HCT116 (cell line): ENCODE data around the gene TAS2R14. TPM values are rescaled to one million over a fixed set of nuclear protein-coding genes. Genes with fewer than 3 reads are reported as not detected.

ENCODE experiments used
- ATAC-seq: fragments of 200-7000 bp; cut with Tn5 transposase; 2 replicates; pipeline ENCODE4 v1.9.1; 2020; ENCODE audit warnings: mild to moderate bottlenecking, moderate library complexity
- BruUV-seq: library from RNA; stranded (reverse); fragments of 400-500 nt; replicated peaks from 2 replicates; lab custom pipeline; 2021; lab: Mats Ljungman, UMichigan
- CTCF ChIA-PET: fragments of 300-600 bp; sonication (Branson Sonifier 250); formaldehyde crosslinking; loops from one replicate; lab custom pipeline; 2021; ENCODE audit warnings: antibody characterized with exemption; lab: Charles Lee
- POLR2A ChIA-PET: fragments of 300-600, 350-600 bp; sonication (Branson Sonifier 250); formaldehyde crosslinking; loops from one replicate; lab custom pipeline; 2021; ENCODE audit warnings: antibody characterized with exemption; lab: Charles Lee
- RAD21 ChIA-PET, 2 experiments: fragments of 300-600 bp; sonication (Branson Sonifier 250); formaldehyde crosslinking; loops; one replicate each; lab custom pipeline; 2023; ENCODE audit warnings: low total read pairs in 2 of 2; ENCODE audit not compliant: uncharacterized antibody in 2 of 2, unreplicated experiment in 2 of 2, low non-redundant PET in 1 of 2; lab: Charles Lee
- DNase-seq: peaks from one replicate; pipeline ENCODE4 v3.0.0-alpha.2; 2010; ENCODE audit warnings: low read depth, low spot score
- H2AFZ ChIP-seq: fragments of 200-600 bp; shearing (Covaris generic), sonication (generic); 2 replicates; pipeline ENCODE4 v1.6.1; 2017; ENCODE audit warnings: low read depth, mixed run types, mixed read lengths, antibody characterized with exemption, low read length; ENCODE audit not compliant: poor library complexity, severe bottlenecking
- H3K27ac ChIP-seq: 2 replicates; pipeline ENCODE4 v1.5.1; 2012; ENCODE audit warnings: low read depth, low read length
- H3K27me3 ChIP-seq: fragments of 200-600 bp; sonication (generic); 2 replicates; pipeline ENCODE4 v1.6.1; 2016; ENCODE audit warnings: mixed run types, low read length, mixed read lengths; ENCODE audit not compliant: insufficient read depth
- H3K36me3 ChIP-seq, 2 experiments: fragments of 200-500 bp in 1 of 2; fragments of 200-600 bp in 1 of 2; sonication (Bioruptor generic) in 1 of 2; sonication (generic) in 1 of 2; 2 replicates each; pipeline versions ENCODE4 v1.5.1 to v1.6.1; 2014 to 2016; ENCODE audit warnings: low read length in 2 of 2, inconsistent platforms in 1 of 2, mixed read lengths in 1 of 2, mixed run types in 1 of 2; ENCODE audit not compliant: insufficient read depth in 2 of 2, control insufficient read depth in 1 of 2
- H3K4me1 ChIP-seq, 2 experiments: fragments of 200-600 bp in 1 of 2; sonication (generic) in 1 of 2; 2 replicates each; pipeline versions ENCODE4 v1.5.1 to v1.6.1; 2012 to 2017; ENCODE audit warnings: low read length in 2 of 2, inconsistent platforms in 1 of 2, mild to moderate bottlenecking in 1 of 2, mixed read lengths in 1 of 2, mixed run types in 1 of 2, moderate library complexity in 1 of 2; ENCODE audit not compliant: insufficient read depth in 2 of 2, control insufficient read depth in 1 of 2
- H3K4me2 ChIP-seq: fragments of 200-600 bp; sonication (generic); 2 replicates; pipeline ENCODE4 v1.6.1; 2017; ENCODE audit warnings: mixed run types, low read length, mixed read lengths
- H3K4me3 ChIP-seq, 2 experiments: fragments of 200-600 bp in 1 of 2; sonication (generic) in 1 of 2; replicated peaks in 1 of 2; 2 replicates each; pipeline ENCODE4 v1.5.1; 2011 to 2016; ENCODE audit warnings: low read length in 2 of 2, control low read depth in 1 of 2, low read depth in 1 of 2, mild to moderate bottlenecking in 1 of 2, mixed read lengths in 1 of 2, mixed run types in 1 of 2
- H3K79me2 ChIP-seq: fragments of 200-600 bp; sonication (generic); 2 replicates; pipeline ENCODE4 v1.6.1; 2017; ENCODE audit warnings: mild to moderate bottlenecking, mixed run types, low read length, moderate library complexity, mixed read lengths; ENCODE audit not compliant: insufficient read depth
- H3K9ac ChIP-seq: fragments of 200-600 bp; sonication (generic); 2 replicates; pipeline ENCODE4 v1.6.1; 2016; ENCODE audit warnings: low read length, mixed read lengths
- H3K9me2 ChIP-seq: fragments of 200-600 bp; sonication (generic), shearing (Covaris generic); 2 replicates; pipeline ENCODE4 v1.6.1; 2017; ENCODE audit warnings: mixed run types, mild to moderate bottlenecking, moderate library complexity; ENCODE audit not compliant: insufficient read depth
- H3K9me3 ChIP-seq, 2 experiments: fragments of 200-500 bp in 1 of 2; fragments of 200-600 bp in 1 of 2; sonication (Bioruptor generic) in 1 of 2; sonication (generic) in 1 of 2; 2 replicates each; pipeline ENCODE4 v1.6.1; 2014 to 2017; ENCODE audit warnings: low read length in 2 of 2, mixed read lengths in 2 of 2, inconsistent platforms in 1 of 2, low read depth in 1 of 2, mild to moderate bottlenecking in 1 of 2, mixed run types in 1 of 2, moderate library complexity in 1 of 2; ENCODE audit not compliant: control insufficient read depth in 1 of 2, insufficient read depth in 1 of 2
- H4K20me1 ChIP-seq: fragments of 200-600 bp; sonication (generic), shearing (Covaris generic); 2 replicates; pipeline ENCODE4 v1.6.1; 2017; ENCODE audit warnings: mixed run types, mild to moderate bottlenecking, moderate library complexity; ENCODE audit not compliant: insufficient read depth
- CEBPB ChIP-seq: IDR thresholded peaks from 2 replicates; pipeline ENCODE4 v1.6.1; 2012; ENCODE audit warnings: low read depth
- EGR1 ChIP-seq: IDR thresholded peaks from 2 replicates; pipeline ENCODE4 v1.6.1; 2012; ENCODE audit warnings: low read depth
- ELF1 ChIP-seq: IDR thresholded peaks from 2 replicates; pipeline ENCODE4 v1.6.1; 2012; ENCODE audit warnings: low read depth, borderline replicate concordance
- EZH2 ChIP-seq: fragments of 200-600 bp; sonication (generic); IDR thresholded peaks from 2 replicates; pipeline ENCODE4 v1.6.1; 2017; ENCODE audit warnings: antibody characterized with exemption, mixed run types
- EZH2phosphoT487 ChIP-seq: fragments of 200-600 bp; IDR thresholded peaks from 2 replicates; pipeline ENCODE4 v1.6.1; 2018; ENCODE audit warnings: antibody characterized with exemption, borderline replicate concordance
- FOSL1 ChIP-seq: IDR thresholded peaks from 2 replicates; pipeline ENCODE4 v1.6.1; 2012; ENCODE audit warnings: low read depth
- RAD21 ChIP-seq: IDR thresholded peaks from 2 replicates; pipeline ENCODE4 v1.6.1; 2012; ENCODE audit warnings: low read depth, mild to moderate bottlenecking
- SRF ChIP-seq: IDR thresholded peaks from 2 replicates; pipeline ENCODE4 v1.6.1; 2012; ENCODE audit warnings: low read depth
- TCF7L2 ChIP-seq: IDR thresholded peaks from 2 replicates; pipeline ENCODE4 v1.7.0; 2011; ENCODE audit warnings: borderline replicate concordance, inconsistent platforms; ENCODE audit not compliant: insufficient read depth, insufficient read length; ENCODE audit errors: extremely low read depth
- ZNF274 ChIP-seq: fragments of 200-500 bp; sonication (Bioruptor generic); IDR thresholded peaks from 2 replicates; pipeline ENCODE4 v1.6.1; 2014; ENCODE audit warnings: mild to moderate bottlenecking, low read depth, low read length, inconsistent platforms
- intact Hi-C: fragments of 100-400 bp; cut with micrococcal nuclease; formaldehyde crosslinking; loops from 2 replicates; pipeline ENCODE4 v1.10.0; 2022
- total RNA-seq: library from RNA; stranded (reverse); gene quantifications from one replicate; pipeline ENCODE4 v1.2.1, GENCODE V29; 2021; ENCODE audit not compliant: unreplicated experiment
- TF ChIP-seq, protein P1 (sequence below), 3 experiments: fragments of 200-600 bp in 1 of 3; sonication (generic) in 1 of 3; IDR thresholded peaks in 2 of 3; conservative IDR thresholded peaks in 1 of 3; 2 replicates each; pipeline ENCODE4 v1.5.1; 2012 to 2017; ENCODE audit warnings: low read depth in 2 of 3, low read length in 2 of 3, antibody characterized with exemption in 1 of 3, borderline replicate concordance in 1 of 3, control low read depth in 1 of 3, mild to moderate bottlenecking in 1 of 3, mixed read lengths in 1 of 3, mixed run types in 1 of 3, moderate library complexity in 1 of 3; ENCODE audit not compliant: insufficient read depth in 1 of 3
- TF ChIP-seq, protein P2 (sequence below): IDR thresholded peaks from 2 replicates; pipeline ENCODE4 v1.6.1; 2012; ENCODE audit warnings: low read depth

Gene TAS2R14
- total RNA-seq, 1 experiment from 2014 or later = 1.9 TPM

DNA sequence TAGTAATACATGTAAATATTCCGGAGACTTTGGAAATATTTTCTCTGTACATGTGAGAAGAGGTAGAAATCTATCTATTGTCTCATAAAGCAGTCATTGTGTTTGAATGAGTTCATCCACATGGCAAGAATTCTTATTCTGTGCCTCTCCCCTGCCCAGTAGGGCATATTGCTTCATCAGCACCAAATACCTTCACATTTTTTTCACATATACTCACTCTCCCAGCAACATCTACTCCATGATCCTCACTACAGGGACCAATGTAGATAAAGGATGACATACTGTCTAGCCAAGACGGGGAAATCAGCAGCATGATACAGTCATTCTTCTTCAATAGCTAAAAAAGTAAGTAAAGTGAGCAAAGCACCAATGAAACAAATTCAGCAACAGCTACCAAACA is 1.3 kb upstream of the TAS2R14 start:
- no peaks in the 10 kb centered on the region for H3K9me2 ChIP-seq
- H4K20me1 ChIP-seq = no peaks in the 10 kb centered on the region
- no peaks in the 10 kb centered on the region for H3K79me2 ChIP-seq
- no peak overlapping the region for H2AFZ ChIP-seq
- H3K27me3 ChIP-seq = no peaks in the 10 kb centered on the region
- no TSS peak for BruUV-seq
- RAD21 ChIA-PET = no interaction called here
- H3K4me1 ChIP-seq = peaks cover 19 to 42% of the 10 kb centered on the region in 2 experiments
- no peak overlapping the region for H3K4me3 ChIP-seq
- H3K27ac ChIP-seq = no peak overlapping the region
- ATAC-seq = no peak
- CTCF ChIA-PET = no interaction called here
- POLR2A ChIA-PET = no interaction called here
- H3K4me2 ChIP-seq = no peak overlapping the region
- no peaks in the 10 kb centered on the region for H3K9me3 ChIP-seq
- TF ChIP-seq RAD21 = no peak
- no peak for TF ChIP-seq CEBPB
- TF ChIP-seq EGR1 = no peak
- no peak for TF ChIP-seq TCF7L2
- TF ChIP-seq, protein P1, sequence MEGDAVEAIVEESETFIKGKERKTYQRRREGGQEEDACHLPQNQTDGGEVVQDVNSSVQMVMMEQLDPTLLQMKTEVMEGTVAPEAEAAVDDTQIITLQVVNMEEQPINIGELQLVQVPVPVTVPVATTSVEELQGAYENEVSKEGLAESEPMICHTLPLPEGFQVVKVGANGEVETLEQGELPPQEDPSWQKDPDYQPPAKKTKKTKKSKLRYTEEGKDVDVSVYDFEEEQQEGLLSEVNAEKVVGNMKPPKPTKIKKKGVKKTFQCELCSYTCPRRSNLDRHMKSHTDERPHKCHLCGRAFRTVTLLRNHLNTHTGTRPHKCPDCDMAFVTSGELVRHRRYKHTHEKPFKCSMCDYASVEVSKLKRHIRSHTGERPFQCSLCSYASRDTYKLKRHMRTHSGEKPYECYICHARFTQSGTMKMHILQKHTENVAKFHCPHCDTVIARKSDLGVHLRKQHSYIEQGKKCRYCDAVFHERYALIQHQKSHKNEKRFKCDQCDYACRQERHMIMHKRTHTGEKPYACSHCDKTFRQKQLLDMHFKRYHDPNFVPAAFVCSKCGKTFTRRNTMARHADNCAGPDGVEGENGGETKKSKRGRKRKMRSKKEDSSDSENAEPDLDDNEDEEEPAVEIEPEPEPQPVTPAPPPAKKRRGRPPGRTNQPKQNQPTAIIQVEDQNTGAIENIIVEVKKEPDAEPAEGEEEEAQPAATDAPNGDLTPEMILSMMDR (IDR thresholded peaks at IDR 0.05 in 2 of 3, conservative IDR thresholded peaks at IDR 0.05 in 1 of 3; ENCODE audit: borderline replicate concordance in 1 of 3, insufficient read depth in 1 of 3, low read depth in 2 of 3, low read length in 2 of 3) = no peak
- TF ChIP-seq EZH2phosphoT487 = no peak
- TF ChIP-seq EZH2 = no peak
- no peak for TF ChIP-seq FOSL1
- TF ChIP-seq ZNF274 = no peak
- TF ChIP-seq, protein P2, sequence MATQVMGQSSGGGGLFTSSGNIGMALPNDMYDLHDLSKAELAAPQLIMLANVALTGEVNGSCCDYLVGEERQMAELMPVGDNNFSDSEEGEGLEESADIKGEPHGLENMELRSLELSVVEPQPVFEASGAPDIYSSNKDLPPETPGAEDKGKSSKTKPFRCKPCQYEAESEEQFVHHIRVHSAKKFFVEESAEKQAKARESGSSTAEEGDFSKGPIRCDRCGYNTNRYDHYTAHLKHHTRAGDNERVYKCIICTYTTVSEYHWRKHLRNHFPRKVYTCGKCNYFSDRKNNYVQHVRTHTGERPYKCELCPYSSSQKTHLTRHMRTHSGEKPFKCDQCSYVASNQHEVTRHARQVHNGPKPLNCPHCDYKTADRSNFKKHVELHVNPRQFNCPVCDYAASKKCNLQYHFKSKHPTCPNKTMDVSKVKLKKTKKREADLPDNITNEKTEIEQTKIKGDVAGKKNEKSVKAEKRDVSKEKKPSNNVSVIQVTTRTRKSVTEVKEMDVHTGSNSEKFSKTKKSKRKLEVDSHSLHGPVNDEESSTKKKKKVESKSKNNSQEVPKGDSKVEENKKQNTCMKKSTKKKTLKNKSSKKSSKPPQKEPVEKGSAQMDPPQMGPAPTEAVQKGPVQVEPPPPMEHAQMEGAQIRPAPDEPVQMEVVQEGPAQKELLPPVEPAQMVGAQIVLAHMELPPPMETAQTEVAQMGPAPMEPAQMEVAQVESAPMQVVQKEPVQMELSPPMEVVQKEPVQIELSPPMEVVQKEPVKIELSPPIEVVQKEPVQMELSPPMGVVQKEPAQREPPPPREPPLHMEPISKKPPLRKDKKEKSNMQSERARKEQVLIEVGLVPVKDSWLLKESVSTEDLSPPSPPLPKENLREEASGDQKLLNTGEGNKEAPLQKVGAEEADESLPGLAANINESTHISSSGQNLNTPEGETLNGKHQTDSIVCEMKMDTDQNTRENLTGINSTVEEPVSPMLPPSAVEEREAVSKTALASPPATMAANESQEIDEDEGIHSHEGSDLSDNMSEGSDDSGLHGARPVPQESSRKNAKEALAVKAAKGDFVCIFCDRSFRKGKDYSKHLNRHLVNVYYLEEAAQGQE = no peak
- TF ChIP-seq SRF = no peak
- no peak for TF ChIP-seq ELF1
- H3K9ac ChIP-seq = no peak overlapping the region
- DNase-seq = no peak
- no peaks in the 10 kb centered on the region for H3K36me3 ChIP-seq
- intact Hi-C loops = no loop called here
